Endodermal cell (in vitro differentiated cells): ENCODE measurements around the gene SLC39A13. TPM values are rescaled to one million over a fixed set of nuclear protein-coding genes. Genes with fewer than 3 reads are reported as not detected.
"Not testable (repeated sequence)": the region's sequence is repeated elsewhere in the genome, so short reads cannot be mapped to it uniquely, and the experiment has no call there.

Source experiments
- DNase-seq: peaks from one replicate; pipeline ENCODE4 v3.0.0-alpha.2; 2017
- H3K27ac ChIP-seq: 2 replicates; pipeline ENCODE4 v1.5.1; 2013; ENCODE audit warnings: mild to moderate bottlenecking, low read depth, low read length, moderate library complexity
- H3K27me3 ChIP-seq: 2 replicates; pipeline ENCODE4 v1.6.1; 2013; ENCODE audit warnings: mild to moderate bottlenecking, low read length, moderate library complexity; ENCODE audit not compliant: insufficient read depth, control insufficient read depth, poor library complexity, severe bottlenecking
- H3K36me3 ChIP-seq: 2 replicates; pipeline ENCODE4 v1.7.0; 2013; ENCODE audit warnings: mild to moderate bottlenecking, low read length, moderate library complexity; ENCODE audit not compliant: control insufficient read depth, insufficient read depth
- H3K4me1 ChIP-seq: one replicate; pipeline ENCODE4 v1.7.0; 2013; ENCODE audit warnings: low read length; ENCODE audit not compliant: control insufficient read depth, insufficient read depth
- H3K4me3 ChIP-seq: 2 replicates; pipeline ENCODE4 v1.5.1; 2013; ENCODE audit warnings: mild to moderate bottlenecking, low read length, moderate library complexity
- H3K9ac ChIP-seq: 2 replicates; pipeline ENCODE4 v1.6.1; 2013; ENCODE audit warnings: mild to moderate bottlenecking, low read length, moderate library complexity; ENCODE audit not compliant: poor library complexity, severe bottlenecking; ENCODE audit errors: extremely low read depth
- H3K9me3 ChIP-seq: 2 replicates; pipeline ENCODE4 v1.6.1; 2013; ENCODE audit warnings: mild to moderate bottlenecking, low read length, moderate library complexity; ENCODE audit not compliant: control insufficient read depth
- H3K27ac Mint-ChIP-seq: 2 replicates; pipeline ENCODE4 v1.8.0; 2020; ENCODE audit warnings: mixed read lengths
- H3K27me3 Mint-ChIP-seq: 2 replicates; pipeline ENCODE4 v1.8.0; 2021; ENCODE audit warnings: mild to moderate bottlenecking, mixed read lengths; ENCODE audit not compliant: insufficient read depth
- H3K36me3 Mint-ChIP-seq: 2 replicates; pipeline ENCODE4 v1.8.0; 2020; ENCODE audit warnings: low read depth, mixed read lengths
- H3K4me1 Mint-ChIP-seq: 2 replicates; pipeline ENCODE4 v1.8.0; 2020; ENCODE audit warnings: mixed read lengths
- H3K4me3 Mint-ChIP-seq: 2 replicates; pipeline ENCODE4 v1.8.0; 2020; ENCODE audit warnings: mild to moderate bottlenecking, moderate library complexity, mixed read lengths
- H3K9me3 Mint-ChIP-seq: 2 replicates; pipeline ENCODE4 v1.8.0; 2020; ENCODE audit warnings: mild to moderate bottlenecking, mixed read lengths
- WGBS, 2 experiments: methylation state at CpG; one replicate each; pipeline versions ENCODE4 v1.1.5 to v1.1.7; 2013; ENCODE audit warnings: missing lambda C conversion rate in 2 of 2, mixed read lengths in 1 of 2; ENCODE audit not compliant: insufficient coverage in 1 of 2, insufficient read length in 1 of 2; 5-methylcytosine and 5-hydroxymethylcytosine counted together
- total RNA-seq, 2 donors: library from RNA; stranded (reverse); fragmentation: NEBNext Ultra II Directional in 1 of 2; extraction: Animal tissue kit (Norgen Biotek cat#: 25700) in 1 of 2; gene quantifications; 2 replicates in 1 of 2; 3 replicates in 1 of 2; pipeline ENCODE4 v1.2.1, GENCODE V29; 2021
- TF ChIP-seq, protein P1 (sequence below): fragments of 200-600 bp; sonication (generic); conservative IDR thresholded peaks from 2 replicates; pipeline ENCODE4 v1.5.0; 2021; ENCODE audit warnings: antibody characterized with exemption, mild to moderate bottlenecking

Gene SLC39A13
- total RNA-seq, 2 donors from 2014 or later: 34.7 to 40.4 TPM

DNA sequence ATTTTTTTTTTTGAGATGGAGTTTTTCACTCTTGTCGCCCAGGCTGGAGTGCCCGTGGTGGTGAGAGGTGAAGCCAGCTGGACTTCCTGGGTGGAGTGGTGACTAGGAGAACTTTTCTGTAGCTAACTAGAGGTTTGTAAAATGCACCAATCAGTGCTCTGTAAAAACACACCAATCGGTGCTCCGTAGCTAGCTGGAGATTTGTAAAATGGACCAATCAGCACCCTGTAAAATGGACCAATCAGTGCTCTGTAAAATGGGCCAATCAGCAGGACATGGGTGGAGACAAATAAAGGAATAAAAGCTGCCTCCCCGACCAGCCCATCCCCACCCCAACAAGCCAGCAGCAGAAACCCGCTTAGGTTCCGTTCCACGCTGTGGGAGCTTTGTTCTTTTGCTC lies 45.0 kb downstream of the SLC39A13 start:
- H3K4me3 ChIP-seq: no peak overlapping the region
- H3K27ac ChIP-seq: no peak overlapping the region
- Mint-ChIP-seq H3K9me3 (no peaks in the 10 kb centered on the region), H3K36me3 (peaks cover 6% of the 10 kb centered on the region), H3K27me3 (no peaks in the 10 kb centered on the region), H3K4me3 (no peak overlapping the region), H3K4me1 (no peaks in the 10 kb centered on the region), H3K27ac (no peak overlapping the region)
- TF ChIP-seq, protein P1, sequence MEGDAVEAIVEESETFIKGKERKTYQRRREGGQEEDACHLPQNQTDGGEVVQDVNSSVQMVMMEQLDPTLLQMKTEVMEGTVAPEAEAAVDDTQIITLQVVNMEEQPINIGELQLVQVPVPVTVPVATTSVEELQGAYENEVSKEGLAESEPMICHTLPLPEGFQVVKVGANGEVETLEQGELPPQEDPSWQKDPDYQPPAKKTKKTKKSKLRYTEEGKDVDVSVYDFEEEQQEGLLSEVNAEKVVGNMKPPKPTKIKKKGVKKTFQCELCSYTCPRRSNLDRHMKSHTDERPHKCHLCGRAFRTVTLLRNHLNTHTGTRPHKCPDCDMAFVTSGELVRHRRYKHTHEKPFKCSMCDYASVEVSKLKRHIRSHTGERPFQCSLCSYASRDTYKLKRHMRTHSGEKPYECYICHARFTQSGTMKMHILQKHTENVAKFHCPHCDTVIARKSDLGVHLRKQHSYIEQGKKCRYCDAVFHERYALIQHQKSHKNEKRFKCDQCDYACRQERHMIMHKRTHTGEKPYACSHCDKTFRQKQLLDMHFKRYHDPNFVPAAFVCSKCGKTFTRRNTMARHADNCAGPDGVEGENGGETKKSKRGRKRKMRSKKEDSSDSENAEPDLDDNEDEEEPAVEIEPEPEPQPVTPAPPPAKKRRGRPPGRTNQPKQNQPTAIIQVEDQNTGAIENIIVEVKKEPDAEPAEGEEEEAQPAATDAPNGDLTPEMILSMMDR: no peak
- no peak overlapping the region for H3K9ac ChIP-seq
- no peaks in the 10 kb centered on the region for H3K36me3 ChIP-seq
- no peaks in the 10 kb centered on the region for H3K4me1 ChIP-seq
- H3K27me3 ChIP-seq: no peaks in the 10 kb centered on the region
- H3K9me3 ChIP-seq: no peaks in the 10 kb centered on the region
- DNase-seq: no peak
- 96% methylated on average over 4 to 8 of the region's 8 CpGs for WGBS, 2 experiments

DNA sequence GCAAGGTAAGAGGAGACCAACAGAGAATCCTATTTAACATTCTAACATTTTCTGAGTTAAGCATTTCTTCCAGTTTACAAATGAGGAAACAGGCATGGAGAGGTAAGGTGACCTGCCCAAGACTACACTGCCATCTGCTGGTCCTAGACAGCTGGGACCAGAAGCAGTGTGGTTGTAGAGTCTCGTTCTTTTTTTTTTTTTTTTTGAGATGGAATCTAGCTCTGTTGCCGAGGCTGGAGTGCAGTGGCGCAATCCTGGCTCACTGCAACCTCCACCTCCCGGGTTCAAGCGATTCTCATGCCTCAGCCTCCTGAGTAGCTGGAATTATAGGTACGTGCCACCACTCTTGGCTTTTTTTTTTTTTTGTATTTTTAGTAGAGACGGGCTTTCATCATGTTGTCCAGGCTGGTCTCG lies 45.9 kb downstream of the SLC39A13 start:
- H3K4me3 ChIP-seq, H3K4me3 Mint-ChIP-seq, H3K27ac ChIP-seq, H3K9me3 Mint-ChIP-seq, H3K4me1 Mint-ChIP-seq, H3K9ac ChIP-seq, H3K9me3 ChIP-seq, H3K4me1 ChIP-seq, H3K27me3 Mint-ChIP-seq, H3K36me3 ChIP-seq, H3K27me3 ChIP-seq: not testable (repeated sequence)
- peak; percentile 88 for DNase-seq
- Mint-ChIP-seq H3K27ac (peak overlapping the region; percentile 77), H3K36me3 (peaks cover 11% of the 10 kb centered on the region)
- TF ChIP-seq, protein P1: peak; percentile 86
- 81 to 100% methylated on average over 1 to 7 of the region's 8 CpGs for WGBS, 2 experiments

DNA sequence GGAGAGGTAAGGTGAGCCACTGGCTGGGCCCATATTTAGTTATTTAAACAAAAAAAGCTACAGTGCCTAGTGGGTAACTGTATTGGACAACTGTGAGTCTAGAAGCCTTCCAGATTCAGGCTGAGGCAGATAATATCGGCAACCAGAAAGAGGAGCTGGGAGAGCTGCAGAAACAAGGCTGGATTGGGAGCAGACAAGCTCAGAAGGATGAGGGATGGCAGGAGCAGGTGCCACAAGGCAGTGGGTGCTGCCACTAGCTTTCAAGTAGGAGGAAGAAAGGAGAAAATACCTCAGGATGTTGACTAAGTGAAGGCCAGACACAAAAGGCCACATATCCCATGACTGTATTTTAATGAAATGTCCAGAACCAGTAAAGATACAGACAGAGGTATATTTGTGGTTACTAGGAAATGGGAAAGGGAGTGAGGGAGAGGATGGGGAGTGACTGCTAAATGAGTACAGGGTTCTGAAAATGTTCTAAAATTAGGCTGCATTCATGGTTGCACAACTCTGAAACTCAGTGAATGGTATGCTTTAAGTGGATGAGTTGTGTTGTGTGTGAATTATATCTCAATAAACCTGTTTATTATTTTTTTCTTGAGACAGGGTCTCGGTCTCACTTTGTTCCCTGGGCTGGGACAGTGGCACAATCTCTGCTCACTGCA lies 52.3 kb downstream of the SLC39A13 start:
- peaks cover 43% of the 10 kb centered on the region for H3K36me3 ChIP-seq
- H3K9ac ChIP-seq: no peak overlapping the region
- H3K27ac ChIP-seq: no peak overlapping the region
- Mint-ChIP-seq H3K27me3 (no peaks in the 10 kb centered on the region), H3K4me3 (no peak overlapping the region), H3K9me3 (no peaks in the 10 kb centered on the region), H3K36me3 (peaks cover 41% of the 10 kb centered on the region), H3K4me1 (no peaks in the 10 kb centered on the region), H3K27ac (peak overlapping the region; percentile 18)
- no peaks in the 10 kb centered on the region for H3K9me3 ChIP-seq
- WGBS, 2 experiments: 94 to 100% methylated on average over 2 of the region's 2 CpGs
- H3K4me3 ChIP-seq: no peak overlapping the region
- no peaks in the 10 kb centered on the region for H3K4me1 ChIP-seq
- TF ChIP-seq, protein P1: no peak
- no peaks in the 10 kb centered on the region for H3K27me3 ChIP-seq
- DNase-seq: no peak
